NCI-H82 treated with DMSO at 0.1 percent for 48 hours (cell line): ENCODE data around the gene LYRM1.
"Not testable (repeated sequence)": the region's sequence is repeated elsewhere in the genome, so short reads cannot be mapped to it uniquely, and the experiment has no call there.

Experiments
- DNase-seq: peaks from one replicate; lab custom pipeline; 2025; ENCODE audit not compliant: unreplicated experiment; lab: John Stamatoyannopoulos, UW

The LYRM1 gene

GRCh38 chr16:20900299-20901067 lies at the start of gene LYRM1, which contains the start of gene DCUN1D3:
LYRM1 (plus strand) TSS chr16:20900771; CDS start chr16:20915556, 14,785 bp downstream.
DCUN1D3 (minus strand) TSS chr16:20900358; CDS start chr16:20862538, 37,820 bp downstream.
- DNase-seq: peak; percentile 95

- peak; percentile 10 for DNase-seq
These were observed 49.6 kb upstream of the LYRM1 start for GRCh38 chr16:20850981-20851380.

- DNase-seq: no peak
These were observed 49.0 kb upstream of the LYRM1 start for GRCh38 chr16:20851601-20852000.

GRCh38 chr16:20853143-20853542 lies 47.4 kb upstream of the LYRM1 start:
- DNase-seq: peak; percentile 47

GRCh38 chr16:20853981-20854620 lies 46.5 kb upstream of the LYRM1 start:
- DNase-seq: peak; percentile 17

- no peak for DNase-seq
These were observed 45.6 kb upstream of the LYRM1 start for GRCh38 chr16:20854963-20855362.

- DNase-seq: no peak
These were observed 43.3 kb upstream of the LYRM1 start for GRCh38 chr16:20857281-20857680.

GRCh38 chr16:20859229-20859628 lies 41.3 kb upstream of the LYRM1 start:
- DNase-seq: no peak

- DNase-seq: no peak
These were observed 40.9 kb upstream of the LYRM1 start for GRCh38 chr16:20859699-20860098.

GRCh38 chr16:20860361-20860760 lies 40.2 kb upstream of the LYRM1 start:
- no peak for DNase-seq

- not testable (repeated sequence) for DNase-seq
These were observed 39.6 kb upstream of the LYRM1 start for GRCh38 chr16:20860995-20861394.

- no peak for DNase-seq
These were observed 38.2 kb upstream of the LYRM1 start for GRCh38 chr16:20862162-20862960.

GRCh38 chr16:20864376-20864775 lies 36.2 kb upstream of the LYRM1 start:
- DNase-seq: not testable (repeated sequence)

- peak; percentile 57 for DNase-seq
These were observed 35.0 kb upstream of the LYRM1 start for GRCh38 chr16:20865420-20866131.

- DNase-seq: peak; percentile 99
These were observed 34.3 kb upstream of the LYRM1 start for GRCh38 chr16:20866145-20866772.

- DNase-seq: no peak
These were observed 33.8 kb upstream of the LYRM1 start for GRCh38 chr16:20866801-20867200.

GRCh38 chr16:20867585-20867984 lies 33.0 kb upstream of the LYRM1 start:
- peak; percentile 87 for DNase-seq

GRCh38 chr16:20868890-20869289 lies 31.7 kb upstream of the LYRM1 start:
- peak; percentile 59 for DNase-seq

- no peak for DNase-seq
These were observed 30.3 kb upstream of the LYRM1 start for GRCh38 chr16:20870122-20870820.

GRCh38 chr16:20871258-20871657 lies 29.3 kb upstream of the LYRM1 start:
- DNase-seq: no peak
